NCI-H2029 (cell line): ENCODE results near the gene SORL1.
"Not testable (repeated sequence)": the region's sequence is repeated elsewhere in the genome, so short reads cannot be mapped to it uniquely, and the experiment has no call there.

Experiments used
- DNase-seq: peaks from one replicate; lab custom pipeline; 2025; lab: John Stamatoyannopoulos, UW

SORL1 gene

DNA sequence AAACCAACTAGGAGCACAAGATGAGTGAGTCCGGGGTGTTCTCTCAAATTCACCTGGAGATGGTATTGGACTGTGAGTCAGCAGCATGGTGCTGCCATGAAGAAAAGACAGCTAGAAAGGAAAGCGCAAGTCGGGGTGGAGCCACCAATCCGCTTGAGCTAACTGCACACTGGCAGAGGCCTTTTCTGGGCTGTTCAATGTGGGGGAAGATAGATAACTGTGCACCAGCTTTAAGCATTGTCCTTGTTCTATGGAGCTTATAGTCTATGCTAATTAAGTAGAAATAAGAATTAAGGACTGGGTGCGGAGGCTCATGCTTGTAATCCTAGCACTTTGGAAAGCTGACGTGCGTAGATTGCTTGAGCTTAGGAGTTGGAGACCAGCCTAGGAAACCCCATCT is 22.6 kb downstream of the SORL1 start:
- DNase-seq = no peak

GRCh38 chr11:121476379-121477032 is 24.4 kb downstream of the SORL1 start:
- peak; percentile 94 for DNase-seq

DNA sequence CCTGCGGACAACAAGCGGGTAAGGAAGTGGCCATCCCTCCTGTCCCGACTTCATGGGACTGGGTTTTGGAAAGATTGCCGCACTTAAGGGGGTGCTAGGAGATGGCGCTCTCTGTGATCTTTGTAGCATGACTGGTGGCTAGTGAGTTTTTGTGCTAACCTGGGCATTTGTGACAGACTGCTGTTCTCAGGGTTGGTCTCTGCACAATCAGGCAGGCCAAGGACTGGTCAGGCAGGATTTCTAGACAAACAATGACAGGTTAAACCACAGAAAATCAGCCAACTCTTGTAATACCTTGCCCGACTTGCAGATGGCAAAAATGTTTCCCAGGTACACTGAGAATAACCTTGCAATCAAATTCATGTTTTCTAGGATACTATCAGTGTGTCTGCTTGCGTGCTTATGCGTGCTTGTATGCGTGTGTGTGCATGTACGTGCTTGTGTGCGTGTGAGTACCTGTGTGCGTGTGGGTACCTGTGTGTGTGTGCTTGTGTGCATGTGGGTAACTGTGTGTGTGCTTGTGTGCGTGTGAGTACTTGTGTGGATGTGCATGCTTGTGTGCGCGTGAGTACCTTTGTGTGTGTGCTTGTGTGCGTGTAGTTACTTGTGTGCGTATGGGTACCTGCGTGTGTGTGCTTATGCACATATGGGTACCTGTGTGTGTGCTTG is 26.2 kb downstream of the SORL1 start:
- DNase-seq = peak; percentile 39

DNA sequence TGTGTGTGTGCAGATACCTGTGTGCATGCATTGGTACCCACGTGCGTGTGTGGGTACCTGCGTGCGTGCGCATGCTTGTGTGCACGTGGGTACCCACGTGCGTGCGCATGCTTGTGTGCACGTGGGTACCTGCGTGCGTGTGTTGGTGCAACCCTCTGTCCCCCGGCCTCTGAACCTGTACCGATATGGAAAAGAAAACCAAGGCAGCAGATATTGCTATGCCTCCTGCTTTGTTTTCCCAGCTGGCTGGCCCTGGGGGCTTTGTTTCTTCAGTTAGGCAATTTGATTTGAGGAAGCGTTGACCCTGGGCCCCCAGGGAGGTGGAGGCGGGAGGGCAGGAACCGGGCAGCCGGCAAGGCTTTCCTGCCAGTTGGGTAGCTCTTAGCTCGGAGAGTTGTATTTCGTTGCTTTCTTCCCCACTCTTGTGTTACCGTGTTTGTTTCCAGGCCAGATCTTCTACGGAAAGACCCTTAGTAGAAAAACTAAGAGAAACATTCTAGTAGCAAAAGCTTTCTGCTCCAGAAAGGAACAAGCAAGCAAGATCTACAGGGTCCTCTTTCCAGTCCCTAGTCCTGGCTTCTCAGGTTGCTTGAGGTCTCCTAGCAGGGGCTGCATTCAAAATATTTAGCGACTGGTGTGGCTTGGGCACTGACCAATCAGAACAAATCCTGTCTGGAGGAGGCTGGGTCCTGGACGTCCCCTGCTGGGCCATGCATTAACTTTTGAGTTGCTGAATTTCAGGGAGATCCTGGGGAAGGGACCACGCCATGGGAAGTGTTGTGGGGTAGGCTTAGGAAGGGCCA is 27.0 kb downstream of the SORL1 start:
- DNase-seq = no peak

GRCh38 chr11:121479698-121480238 is 27.7 kb downstream of the SORL1 start:
- DNase-seq = peak; percentile 35

DNA sequence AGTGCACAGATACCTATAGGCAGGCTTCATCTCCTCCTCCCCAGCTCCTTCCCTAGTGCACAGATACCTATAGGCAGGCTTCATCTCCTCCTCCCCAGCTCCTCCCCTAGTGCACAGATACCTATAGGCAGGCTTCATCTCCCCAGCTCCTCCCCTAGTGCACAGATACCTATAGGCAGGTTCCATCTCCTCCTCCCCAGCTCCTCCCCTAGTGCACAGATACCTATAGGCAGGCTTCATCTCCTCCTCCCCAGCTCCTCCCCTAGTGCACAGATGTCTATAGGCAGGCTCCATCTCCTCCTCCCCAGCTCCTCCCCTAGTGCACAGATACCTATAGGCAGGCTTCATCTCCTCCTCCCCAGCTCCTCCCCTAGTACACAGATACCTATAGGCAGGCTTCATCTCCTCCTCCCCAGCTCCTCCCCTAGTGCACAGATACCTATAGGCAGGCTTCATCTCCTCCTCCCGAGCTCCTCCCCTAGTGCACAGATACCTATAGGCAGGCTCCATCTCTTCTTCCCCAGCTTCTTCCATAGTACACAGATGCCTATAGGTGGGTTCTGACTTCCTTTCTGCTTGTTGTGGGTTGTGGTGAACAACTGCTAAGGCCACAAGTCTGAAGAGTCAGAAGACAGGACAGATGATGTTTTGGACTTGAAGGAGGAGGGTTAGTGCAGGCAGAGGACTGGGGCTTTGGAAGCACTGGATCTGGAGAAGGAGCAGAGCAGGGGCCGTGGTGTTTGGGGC is 29.5 kb downstream of the SORL1 start:
- DNase-seq = not testable (repeated sequence)

DNA sequence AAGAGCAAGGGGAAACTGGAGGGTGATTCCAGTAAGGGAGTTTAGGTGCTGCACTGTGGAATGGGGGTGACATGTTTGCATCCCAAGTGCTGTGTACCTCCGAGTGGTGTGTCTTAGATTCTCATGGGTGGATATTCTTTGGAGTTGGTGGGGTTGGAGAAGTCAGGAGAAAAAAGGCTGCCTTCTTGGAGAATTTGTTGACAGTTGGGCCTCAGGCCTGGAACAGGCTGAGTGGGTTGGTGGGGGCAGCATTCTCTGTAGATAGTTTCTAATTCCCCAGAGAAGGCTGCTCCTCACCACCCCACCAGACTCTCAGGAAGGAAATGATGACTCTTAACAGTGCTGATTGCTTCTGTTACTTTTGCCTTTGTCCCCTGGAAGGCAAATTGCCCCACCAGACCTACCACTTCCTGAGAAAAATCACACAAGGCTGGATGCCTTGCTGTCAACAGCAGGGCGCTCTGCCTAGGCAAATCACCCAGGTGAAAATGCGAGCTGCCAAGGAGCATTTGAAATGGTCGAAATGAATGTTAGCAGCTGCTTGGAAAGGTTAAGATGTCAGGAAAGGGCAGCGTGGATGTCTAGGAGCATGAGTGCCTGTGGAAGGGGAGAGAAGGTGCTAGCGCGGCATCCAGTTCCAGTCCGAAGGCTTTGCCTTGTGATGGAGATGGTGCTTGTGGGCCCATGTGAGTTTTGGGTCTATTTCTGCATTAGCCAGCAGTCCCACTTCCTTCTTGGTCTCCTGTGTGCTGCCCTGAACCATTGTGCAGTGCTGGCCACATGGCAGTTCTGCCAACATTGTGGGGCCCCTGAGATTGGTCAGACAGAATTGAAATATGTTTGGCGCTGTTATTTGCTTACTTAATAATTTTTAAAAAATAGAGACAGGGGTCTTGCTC is 30.4 kb downstream of the SORL1 start:
- no peak for DNase-seq

GRCh38 chr11:121483805-121484480 is 31.8 kb downstream of the SORL1 start:
- DNase-seq = no peak

- DNase-seq = no peak
These were observed 33.1 kb downstream of the SORL1 start for GRCh38 chr11:121485216-121485615.

GRCh38 chr11:121486054-121486453 is 33.9 kb downstream of the SORL1 start:
- no peak for DNase-seq

- DNase-seq = no peak
These were observed 35.1 kb downstream of the SORL1 start for GRCh38 chr11:121487191-121487590.

- DNase-seq = no peak
These were observed 36.1 kb downstream of the SORL1 start for GRCh38 chr11:121488170-121488569.

DNA sequence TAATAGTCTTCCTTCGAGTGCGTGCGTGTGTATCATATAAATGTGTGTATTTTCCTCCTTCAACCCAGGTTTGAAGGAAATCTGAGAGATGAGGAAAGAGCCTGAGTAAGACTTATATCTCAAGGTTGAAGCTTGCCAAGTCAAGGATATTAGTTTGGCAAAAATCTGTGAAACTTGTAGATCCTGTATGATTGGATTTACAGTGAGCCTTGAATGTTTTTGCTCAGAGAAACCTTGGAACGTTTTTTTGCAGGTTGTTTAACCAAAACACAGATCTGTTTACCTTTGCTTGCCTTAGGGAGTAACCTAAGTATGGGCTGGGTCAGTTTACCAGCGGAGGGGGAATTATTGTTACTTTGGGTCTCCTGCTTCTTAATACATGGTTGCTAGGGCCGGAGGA is 36.5 kb downstream of the SORL1 start:
- DNase-seq = no peak

DNA sequence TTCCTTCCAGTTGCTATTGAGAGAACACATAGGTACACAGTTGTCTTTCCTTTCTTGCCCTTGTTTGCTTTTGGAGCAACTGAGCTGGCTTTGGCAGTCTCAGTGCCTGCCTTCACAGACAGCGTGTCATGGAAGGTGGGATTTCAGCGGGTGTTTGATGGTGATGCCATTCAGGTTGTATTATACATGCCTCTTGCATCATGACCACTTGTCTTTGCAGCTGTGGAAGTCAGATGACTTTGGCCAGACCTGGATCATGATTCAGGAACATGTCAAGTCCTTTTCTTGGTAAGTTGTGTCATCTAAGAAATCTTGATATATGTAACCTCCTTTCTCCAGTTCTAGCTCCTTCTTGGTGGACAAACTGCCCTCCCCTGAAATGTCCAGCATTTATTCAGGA is 37.7 kb downstream of the SORL1 start:
- peak; percentile 40 for DNase-seq

DNA sequence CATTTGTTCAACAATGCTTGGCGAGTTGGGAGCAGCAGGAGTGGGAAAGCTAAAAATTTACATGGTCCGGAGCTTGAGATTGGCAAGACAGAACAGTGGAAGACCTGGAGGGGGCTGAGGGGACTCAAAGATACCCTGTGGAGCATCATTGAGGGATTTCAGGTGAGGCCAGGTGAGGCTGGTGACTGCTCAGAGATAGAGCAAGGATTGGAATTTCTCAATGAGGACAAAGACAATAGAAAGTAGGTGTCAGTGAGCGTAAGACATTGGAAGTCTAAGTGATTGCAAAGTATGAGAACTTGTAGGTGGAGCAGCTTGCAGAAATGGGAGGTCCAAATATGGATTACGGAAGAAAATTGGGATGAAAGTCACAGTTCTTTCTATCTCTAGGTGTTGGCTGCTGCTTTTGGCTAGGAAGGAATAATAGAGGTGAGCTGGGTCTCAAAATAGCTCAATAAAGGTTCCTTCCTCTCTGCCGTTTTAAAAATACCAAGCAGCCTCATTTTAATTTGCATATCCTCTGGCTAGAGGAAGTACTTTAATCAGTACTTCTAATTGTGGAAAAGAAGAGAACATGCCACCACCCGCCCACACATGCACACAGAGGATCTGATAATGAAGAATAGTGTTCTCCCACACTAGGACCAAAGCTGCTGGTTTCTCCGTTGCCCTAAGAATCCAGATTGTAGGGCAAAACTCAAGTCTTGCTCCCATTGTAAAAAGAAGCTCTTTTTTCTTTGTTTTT is 42.4 kb downstream of the SORL1 start:
- DNase-seq = no peak

- peak; percentile 34 for DNase-seq
These were observed 45.3 kb downstream of the SORL1 start for GRCh38 chr11:121497176-121497998.

DNA sequence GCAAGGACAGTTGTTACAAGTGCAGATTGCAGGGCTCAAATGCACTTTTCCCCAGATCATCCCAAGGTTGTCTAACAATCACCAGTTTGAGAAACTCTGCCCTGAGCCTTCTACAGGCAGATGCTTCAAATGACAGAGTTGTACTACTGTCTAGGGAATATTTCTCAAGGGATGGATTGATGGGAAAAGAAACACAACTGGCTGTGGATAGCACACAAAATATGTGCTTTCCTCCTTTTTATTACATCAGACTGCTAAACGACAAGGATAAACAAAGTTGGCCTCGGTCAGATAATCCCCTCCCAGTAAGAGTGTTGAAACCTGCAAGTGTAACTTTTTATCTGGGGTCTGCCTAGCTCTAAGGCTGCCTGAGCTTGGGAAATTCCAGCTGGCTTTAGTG is 47.3 kb downstream of the SORL1 start:
- no peak for DNase-seq

GRCh38 chr11:121500275-121500674 is 48.2 kb downstream of the SORL1 start:
- DNase-seq = no peak

DNA sequence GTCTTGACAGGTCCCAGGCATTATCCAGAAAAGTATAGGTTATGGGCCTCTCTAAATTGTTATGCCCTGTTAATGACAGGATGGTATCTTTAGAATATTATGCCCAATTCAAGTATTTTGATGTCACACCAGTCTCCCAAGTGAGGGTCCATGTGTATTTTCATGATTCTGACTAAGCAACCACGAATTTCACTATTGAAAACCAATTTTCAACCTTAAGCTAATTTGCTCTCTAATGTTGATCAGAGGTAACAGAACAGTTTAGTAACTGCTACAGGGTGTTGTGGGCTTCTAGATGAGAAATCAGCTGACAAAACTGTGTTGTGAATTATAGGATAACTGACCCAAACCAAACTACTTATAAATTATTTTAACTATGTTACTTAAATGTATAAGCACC is 48.6 kb downstream of the SORL1 start:
- no peak for DNase-seq
